Embryonic facial prominence (tissue), 1 donor: ENCODE data around the gene RAP1GAP.
"Not testable (repeated sequence)": the region's sequence is repeated elsewhere in the genome, so short reads cannot be mapped to it uniquely, and the experiment has no call there.

Experiments used
- DNase-seq: peaks from one replicate; pipeline ENCODE4 v3.0.0-alpha.2; 2016; ENCODE audit errors: extremely low spot score

The RAP1GAP gene

DNA sequence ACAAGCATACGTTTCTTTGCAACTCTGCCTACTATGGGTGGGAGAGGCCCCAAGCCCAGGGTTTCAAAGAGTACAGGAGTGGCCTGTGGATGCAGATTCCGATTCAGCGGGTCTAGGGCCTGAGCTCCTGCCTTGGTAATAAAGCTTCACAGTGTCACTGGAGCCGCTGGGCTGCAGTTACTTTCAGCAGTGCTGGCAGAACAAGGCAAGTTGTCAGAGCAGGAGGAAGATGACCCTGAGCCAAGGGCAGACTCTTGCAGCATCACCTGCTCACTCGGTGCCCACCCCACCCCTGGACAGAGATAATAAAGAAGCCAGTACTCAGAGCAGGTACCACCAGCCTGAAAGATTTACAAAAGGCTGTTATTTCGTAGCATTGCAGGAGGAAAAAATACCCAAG lies 8.0 kb upstream of the RAP1GAP start:
- no peak for DNase-seq

DNA sequence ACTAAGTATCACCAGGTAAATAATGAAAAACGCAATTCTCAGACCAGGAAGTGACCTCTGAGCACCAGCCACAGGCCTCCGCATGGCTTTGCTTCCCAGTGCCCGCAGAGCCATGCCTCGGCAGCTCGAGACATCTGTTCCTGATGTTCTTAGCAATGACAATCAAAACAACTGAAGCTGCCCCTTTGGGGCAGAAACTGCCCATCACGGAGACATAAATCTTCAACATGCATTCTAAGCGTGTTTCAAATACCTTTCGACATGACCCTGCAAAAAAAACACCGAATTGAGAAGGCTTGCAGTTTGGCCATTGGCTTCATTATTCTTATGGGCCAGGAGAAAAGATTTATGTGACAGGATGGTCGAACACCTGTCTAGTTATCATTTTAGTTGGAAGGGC lies 5.8 kb upstream of the RAP1GAP start:
- no peak for DNase-seq

DNA sequence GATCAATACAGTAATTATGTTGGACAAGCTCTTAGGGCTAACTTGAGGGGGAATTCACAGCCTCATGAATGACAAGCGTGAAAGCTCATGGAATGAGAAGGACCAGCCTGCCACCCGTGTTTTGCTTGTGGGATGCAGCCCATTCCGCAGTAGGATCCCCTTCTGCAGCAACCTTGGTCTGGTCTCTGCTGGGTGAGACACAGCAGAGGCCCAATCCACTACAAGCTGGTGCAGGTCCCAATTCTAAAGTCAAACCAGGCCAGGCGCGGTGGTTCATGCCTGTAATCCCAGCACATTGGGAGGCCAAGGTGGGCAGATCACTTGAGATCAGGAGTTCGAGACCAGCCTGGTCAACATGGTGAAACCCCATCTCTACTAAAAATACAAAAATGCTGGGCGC lies 4.7 kb upstream of the RAP1GAP start:
- DNase-seq = not testable (repeated sequence)

DNA sequence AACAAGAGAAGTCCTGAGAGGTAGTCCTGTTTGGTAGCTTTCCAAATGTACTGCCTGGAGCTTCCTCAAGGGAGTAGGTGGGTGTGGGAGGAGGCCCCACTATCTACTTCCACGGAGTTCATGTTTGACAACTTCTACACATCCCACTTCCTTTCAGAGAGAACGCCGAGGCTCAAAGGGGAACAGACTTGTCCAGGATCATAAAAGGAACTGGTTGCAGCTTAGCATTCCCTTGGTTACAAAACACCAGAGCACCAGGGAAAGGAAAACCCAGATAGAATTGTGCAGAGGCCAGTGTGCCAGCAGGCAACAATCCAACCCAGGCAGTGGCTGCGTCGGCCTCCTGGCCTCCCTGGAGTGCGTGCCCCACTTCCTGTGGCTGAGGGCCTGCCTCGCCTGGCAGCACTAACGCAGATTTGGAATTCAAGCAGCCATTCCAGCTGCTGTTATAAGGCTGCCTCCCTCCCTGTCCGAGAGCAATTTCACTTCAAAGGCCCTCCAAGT lies 4.2 kb upstream of the RAP1GAP start:
- no peak for DNase-seq

DNA sequence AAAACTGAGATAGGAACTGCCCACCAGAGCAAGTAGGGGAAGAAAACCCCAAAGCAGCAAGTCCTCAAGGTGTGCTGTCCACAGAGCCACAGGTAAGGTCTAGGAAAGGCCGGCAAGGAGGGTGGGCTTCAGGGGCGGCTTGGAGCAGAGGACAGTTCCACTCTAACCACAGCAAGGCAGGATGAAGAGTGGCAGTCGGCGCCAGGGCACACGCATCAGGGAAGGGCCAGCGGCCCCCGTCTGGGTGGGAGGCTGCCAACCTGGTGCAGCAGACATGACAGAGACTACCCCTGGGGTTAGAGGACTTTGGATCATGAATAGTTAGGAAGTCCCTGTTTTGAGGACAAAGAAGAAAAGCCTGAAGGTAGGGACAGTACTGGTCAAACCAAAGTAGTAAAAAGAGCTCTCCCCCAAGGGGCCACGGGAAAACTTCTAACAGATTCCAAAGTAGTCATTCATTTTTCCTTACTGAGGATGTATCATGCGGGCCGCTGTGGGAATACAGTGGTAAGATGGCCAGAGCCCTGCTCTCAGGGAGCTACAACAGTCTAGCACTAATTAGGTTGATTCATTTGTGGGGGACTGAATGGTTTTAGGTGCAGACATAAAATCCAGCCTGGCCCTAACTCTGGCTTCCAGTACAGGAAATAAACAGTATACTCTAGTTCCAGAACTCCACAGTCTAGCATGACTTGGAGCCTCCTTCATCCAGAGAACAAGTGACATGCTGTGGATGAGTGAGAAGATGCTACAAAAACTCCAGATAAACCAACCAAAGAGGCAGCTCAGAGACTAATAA lies 3.5 kb upstream of the RAP1GAP start:
- no peak for DNase-seq

DNA sequence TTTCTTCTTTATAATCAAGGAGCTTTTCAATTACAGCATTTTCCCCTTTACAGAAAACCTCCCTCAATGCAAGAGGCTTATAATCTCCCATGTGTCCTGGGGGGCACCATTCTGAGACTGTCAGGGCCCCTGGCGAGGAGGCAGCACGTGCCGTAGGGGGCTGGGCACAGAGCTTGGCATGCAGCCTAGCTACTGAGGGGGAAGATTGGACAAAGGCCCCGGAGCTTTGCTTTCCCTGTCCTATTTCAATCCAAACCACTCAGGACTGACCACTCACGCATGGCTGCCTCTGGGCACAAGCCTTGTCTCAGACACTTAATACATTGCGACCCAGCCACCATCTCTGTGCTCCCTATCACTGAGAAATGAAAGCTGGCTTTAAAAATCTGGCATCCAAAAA lies 2.8 kb upstream of the RAP1GAP start:
- no peak for DNase-seq

DNA sequence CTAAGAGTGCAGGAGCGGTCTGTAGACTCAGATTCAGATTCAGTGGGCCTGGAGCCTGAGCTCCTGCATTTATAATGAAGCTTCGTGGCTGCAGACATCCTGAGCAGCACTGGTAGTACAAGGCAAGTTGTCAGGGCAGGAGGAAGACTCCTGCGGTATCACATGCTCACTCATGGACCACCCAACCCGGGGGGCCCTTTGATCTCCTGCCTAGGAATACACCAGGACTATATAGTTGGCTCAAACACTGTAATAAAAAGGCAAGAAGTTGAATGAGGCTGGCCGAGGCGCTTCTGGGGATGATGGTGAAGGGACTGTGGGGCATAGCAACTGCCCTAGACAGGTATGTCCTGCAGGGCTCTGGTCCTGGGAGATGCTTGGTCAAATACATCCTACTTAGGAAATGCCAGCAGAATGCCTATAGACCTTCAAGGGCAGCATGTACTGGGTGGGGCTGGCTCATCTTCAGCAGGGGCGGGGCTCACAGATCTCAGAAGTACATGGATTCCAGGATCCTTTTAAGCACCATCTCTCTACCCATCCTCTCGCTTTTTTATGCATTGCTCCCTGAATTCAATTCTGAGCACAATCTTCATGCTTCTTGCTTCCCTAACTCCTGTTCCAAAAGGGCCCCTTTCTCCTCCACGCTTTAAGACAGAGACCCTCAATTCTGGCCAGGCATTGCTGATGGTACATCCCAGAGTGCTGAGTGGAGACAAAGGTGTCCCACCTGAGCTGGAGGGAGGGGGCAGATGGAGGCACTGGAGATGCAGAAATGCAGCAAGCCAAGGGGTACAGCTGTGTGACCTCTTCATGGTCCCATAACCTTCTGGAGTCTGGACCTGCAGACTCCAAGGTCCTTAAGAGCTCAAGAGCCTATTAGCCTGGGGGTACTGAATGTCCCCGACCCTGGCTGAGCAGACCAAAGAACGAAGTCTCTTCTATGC lies 2.1 kb upstream of the RAP1GAP start:
- DNase-seq = no peak

DNA sequence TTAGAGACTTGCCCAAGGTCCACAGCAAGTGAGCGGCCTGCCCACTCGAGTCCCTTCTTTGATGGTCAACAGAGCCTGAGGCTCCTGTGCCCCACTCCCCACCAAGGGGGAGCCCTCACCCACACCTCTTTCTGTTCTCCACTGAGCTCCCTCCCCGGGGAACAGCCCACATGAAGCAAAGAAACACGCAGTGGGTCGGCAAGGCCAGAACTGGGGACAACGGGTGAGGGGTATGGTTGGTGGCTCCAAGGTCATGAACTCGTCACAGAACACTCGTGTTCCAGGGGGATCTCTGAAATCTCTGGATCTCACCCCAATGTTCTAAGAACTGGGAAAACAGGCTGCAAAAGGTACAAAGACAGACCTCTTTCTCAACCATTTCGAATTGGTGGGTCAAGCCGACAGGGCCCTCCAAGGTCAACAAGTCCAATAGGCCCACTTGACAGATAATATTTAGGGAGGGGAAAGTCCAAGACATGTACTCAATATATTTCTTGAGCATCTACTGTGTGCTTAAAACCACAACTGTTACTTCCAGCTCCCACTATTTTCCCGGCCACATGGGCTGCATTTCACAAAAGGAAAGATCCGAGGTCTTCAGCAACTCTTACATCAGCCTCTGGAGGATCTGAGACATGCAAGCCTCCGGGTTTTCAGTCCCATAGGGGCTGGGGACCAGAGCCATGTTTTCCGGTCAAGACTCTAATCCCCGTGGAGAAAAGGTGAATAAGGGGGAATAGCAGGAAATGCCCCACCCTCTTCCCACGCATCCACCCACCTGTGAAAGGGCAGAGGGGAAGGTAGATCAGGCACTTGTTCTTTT lies 1.1 kb upstream of the RAP1GAP start:
- no peak for DNase-seq

DNA sequence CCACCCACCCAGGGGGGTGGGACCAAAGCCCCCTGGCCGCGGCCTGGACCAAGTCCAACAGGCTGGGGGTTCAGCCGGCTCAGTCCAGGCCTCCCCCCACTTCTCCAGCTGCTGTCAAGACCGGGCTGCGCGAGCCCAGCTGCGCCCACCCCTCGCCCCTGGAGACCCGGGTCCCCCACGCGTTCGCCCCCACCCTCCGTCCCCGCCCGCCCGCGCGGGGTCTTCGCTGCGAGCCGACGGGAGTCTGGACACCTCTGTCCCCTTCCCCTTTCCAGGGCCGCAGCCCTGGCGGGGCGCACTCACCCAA lies 253 bp downstream of the RAP1GAP start:
- no peak for DNase-seq

DNA sequence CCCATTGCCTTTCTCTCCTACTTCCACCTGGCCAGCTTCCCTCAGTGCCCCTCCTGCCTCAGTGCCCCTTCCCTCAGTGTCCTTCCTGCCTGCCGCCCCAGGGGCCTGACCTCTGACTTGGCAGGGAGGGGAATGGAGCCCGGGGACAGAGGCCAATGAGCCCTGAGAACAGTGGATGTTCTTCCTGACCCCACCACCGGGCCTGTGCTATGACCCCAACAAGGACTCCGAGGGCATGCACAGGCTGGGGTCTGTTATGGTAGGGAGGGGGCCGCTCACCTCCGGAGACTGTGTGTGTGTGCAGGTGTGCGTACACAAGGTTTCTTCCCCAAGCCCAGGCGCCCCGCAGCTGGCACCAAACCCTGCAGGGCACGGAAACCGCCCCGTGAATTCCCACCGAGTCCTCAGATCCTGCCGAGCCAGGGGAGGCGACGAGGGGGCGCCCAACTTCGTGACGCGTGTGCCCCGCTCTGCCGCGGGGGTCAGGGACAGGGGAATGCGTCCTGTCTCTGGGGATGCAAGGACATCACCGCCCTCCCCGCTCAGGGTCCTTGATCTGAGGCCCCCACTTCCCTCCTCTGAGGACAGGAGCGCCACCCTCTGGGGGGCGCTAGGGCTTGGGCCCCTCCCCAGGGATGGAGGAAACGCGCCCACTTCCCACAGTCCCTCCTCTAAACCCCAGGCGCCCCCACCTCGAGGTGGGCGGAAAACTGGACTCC lies 766 bp downstream of the RAP1GAP start:
- DNase-seq = no peak

DNA sequence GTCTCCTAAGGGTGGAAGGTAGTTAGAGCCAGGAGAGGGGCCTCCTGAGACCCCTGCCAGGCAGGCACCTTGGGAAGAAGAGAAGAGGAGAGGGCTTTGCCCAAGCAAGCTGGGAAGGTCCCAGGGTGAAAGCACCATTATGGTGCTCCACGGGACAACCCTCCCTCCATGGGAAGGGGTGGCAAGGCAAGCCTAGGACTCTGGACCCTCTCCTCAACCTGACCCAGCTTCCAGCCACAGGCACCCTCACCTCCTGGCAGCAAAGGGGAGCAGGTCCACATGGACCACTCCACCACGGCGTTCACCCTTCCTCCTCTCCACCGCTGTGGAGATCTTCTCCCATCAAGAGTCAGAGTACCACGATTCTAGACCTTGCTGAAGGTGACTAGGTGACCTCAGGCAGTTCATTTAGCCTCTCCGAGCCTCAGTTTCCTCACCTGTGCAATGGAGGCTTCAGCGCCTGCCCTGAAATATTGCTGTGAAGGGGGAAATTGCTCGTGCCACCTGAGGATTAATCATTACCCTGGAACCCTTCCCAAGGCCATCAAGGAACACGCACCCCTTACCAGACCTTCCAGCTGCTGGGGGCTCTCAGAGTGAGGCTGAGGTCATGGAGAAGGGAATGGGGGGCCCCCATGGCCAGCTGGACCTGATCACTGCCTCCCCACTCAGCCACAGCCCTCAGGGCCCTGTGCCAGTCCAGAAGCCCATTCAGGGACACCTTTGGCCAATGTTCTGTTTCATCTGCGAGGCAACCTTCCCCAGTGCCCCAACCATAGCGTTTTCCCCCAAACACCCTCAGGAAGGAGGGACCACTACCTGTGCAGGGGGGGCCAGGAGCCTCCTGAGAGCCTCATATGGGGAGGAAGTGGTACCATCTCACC lies 1.6 kb downstream of the RAP1GAP start:
- DNase-seq = no peak

DNA sequence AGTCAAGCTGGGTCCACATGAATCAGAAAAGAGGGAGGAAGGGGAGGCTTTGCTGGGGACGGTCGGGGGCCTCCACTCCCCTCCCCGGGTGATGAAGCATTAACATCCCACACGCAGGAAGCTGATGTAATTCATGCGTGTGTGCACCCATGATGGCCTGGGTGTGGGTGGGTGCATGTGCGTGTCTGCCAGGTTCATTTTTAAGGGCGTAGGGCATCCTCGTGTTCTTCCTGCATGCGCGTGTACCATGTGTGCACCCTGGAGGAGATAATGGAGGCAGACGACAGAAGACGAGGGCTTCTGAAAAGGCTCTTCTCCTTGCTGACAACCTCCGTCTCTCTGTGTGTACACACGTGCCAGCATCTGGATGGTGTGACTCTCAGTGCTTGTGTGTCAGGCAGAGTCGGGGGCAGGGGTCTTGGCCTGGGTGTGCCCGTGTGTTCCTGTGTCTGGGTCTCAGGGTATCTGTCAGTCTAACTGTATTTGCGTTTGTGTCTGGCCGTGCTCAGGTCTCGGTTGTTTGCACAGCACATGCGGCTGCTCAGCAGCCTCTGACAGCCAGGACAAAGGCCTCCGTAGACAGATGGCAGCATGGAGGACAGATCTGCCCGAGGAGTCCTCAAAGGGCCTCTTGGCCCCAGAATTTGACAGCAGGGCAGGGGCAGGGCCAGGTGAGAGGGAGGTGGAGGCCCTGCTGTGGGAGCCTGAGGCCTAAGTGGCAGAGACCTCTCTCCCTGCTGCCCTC lies 2.4 kb downstream of the RAP1GAP start:
- DNase-seq = no peak

DNA sequence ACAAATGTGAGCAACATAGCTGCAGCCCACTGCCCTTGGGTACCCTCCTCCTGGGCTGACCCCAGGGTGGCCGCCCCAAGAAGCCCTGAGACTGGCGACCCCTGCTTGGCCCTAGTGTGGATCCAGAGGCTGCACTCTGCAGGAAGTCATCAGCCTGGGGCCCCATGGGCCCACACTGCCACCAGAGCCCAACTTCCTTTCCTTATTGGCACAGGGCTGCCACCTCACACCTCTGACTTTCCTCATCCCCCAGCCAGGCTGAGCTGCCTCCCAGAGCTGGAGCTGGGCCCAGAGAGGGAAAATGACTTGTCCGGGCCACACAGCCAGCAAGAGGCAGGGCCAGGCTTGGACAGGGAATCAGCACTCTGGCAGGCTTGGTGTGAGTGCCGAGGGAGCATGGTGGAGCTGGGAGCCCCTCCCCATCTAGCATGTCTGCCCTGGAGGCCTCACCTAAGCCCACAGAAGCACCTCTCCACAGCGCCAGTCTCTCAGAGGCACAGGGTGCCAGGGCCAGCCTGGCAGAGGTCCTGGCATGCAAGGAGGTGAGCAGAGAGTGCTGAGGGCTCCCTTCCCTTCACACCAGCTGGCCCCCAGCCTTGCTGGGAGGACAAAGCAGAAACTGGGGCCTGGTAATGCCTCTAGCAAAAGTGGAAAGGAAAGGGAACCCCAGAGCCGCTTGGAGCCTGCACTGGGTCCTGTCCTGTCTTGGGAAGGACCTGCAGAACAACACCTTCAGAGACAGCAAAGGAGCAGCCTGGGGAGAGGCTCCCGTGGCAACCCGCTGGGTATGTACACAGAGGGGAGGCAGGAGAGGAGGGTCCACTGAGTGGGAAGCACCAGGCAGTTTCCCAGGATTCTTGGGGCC lies 3.2 kb downstream of the RAP1GAP start:
- DNase-seq = no peak

DNA sequence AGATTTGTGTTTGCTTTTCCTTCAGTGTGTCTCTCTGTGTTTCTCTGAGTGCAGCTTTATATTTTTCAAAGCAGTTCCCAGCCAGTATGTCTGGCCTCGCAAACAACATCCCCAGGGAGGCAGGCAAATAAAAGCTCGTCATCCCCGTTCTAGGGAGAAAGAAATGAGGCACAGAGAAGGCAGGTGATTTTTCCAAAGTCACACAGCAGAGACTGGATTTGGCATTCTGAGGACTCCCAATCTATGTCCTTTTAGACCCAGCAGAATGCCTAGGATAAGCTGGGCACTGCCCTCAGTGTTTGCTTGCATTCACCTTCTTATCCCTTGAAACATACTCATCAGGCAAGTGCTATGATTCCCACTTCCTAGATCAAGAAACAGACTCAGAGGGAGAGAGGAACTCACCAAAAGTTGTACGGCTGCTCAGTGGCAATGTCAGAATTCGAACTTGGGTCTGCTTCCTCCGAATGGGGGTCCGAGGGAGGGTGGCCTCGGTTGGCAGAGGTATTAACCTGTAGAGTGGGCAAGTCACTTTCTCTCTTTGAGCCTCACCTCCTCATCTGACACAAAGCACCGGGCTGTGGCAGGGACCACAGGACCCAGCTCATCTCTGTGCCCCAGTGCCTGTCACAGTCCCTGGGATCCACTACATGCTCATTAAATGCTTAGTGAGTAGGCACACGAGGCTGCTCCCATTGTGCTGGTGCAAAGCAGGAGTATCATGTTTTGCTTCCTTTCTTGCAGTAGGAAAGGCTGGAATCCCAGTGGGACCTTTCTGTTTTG lies 4.2 kb downstream of the RAP1GAP start:
- no peak for DNase-seq

DNA sequence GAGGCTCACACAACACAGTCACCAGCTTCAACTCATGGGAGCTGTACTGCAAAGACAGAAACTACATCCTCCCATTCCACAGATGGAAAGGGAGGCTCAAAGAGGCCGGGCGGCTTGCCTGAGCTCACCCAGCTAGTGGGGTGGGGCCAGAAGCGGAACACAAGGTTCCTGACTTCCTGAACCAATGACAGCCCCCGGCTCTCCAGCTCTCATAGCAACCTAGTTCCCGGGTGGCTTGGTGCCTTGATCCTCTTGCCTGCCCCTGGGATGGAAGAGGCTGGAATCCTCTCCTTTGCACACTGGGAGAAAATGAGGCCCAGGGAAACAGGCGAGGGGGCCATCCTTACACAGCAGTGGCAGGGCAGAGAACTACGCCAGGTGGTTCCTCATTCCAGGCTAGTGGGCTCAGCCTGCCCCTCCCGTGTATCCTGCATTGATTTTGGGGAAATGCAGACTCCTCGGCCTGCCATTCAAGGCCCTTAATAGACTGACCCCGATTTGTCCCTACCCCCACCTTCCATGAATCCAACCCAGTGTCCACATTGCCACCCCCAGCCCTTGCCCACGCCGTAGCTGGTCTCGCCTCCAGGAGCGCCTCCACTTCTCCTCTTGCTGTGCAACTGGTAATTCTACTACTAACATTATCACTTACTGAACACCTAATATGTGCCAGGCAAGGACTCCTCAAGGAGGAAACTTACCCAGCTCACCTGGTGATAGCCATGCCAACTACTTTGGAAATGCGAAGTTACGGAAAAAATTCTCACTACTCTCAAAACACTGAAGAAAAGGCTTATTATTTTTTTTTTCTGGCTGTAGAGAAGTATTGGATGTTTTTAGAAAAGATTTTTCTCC lies 5.0 kb downstream of the RAP1GAP start:
- no peak for DNase-seq

DNA sequence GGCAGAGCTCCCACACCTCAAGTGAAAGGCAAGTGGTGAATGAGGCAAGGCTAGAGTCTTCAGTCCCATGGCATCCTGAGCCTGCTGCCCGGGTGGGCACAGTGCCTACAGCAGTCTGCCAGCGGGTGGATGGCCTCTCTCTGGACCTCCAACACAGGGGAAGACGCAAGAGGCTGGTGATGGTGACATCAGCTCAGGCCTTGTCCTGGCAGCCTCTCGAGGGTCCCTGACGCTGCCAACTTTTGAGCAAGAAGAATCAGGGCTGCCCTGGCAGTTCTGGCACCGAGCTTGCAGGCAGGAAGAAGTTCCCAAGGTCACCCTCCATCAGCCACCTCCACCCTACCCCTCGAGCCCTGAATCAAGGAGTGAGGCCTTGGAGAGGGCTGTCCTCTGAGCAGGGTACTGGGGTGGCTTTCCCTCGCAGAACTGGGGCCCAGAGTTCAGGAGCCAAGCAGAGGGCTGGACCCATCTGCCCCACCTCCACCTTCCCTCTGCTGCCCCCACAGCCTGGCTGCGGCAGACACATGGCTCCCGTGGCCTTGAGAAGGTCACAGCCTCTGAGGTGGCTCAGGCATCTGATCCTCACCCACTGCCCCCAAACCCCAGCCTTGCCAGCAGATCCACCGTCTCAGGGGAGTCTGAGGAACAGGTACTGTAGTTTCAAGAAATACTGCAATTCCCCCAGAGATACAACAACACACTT lies 5.8 kb downstream of the RAP1GAP start:
- no peak for DNase-seq
